PC-3 (cell line): ENCODE measurements around the gene LYZL6. TPM values are rescaled to one million over a fixed set of nuclear protein-coding genes. Genes with fewer than 3 reads are reported as not detected.

Source experiments
- ATAC-seq: fragments of 200-7000 bp; cut with Tn5 transposase; 2 replicates; pipeline ENCODE4 v1.9.1; 2020; ENCODE audit warnings: mild to moderate bottlenecking, moderate library complexity
- BruUV-seq: library from RNA; stranded (reverse); fragments of 400-500 nt; replicated peaks from 2 replicates; lab custom pipeline; 2021; lab: Mats Ljungman, UMichigan
- CTCF ChIA-PET: fragments of 300-600 bp; sonication (Branson Sonifier 250); formaldehyde crosslinking; loops from one replicate; lab custom pipeline; 2022; ENCODE audit warnings: antibody characterized with exemption; lab: Charles Lee
- POLR2A ChIA-PET: fragments of 300-600 bp; sonication (Branson Sonifier 250); formaldehyde crosslinking; loops from one replicate; lab custom pipeline; 2022; ENCODE audit warnings: antibody characterized with exemption; ENCODE audit not compliant: unreplicated experiment; lab: Charles Lee
- DNase-seq: peaks from one replicate; pipeline ENCODE4 v3.0.0-alpha.2; 2015
- H2AFZ ChIP-seq: fragments of 300-600 bp; sonication (generic); 2 replicates; pipeline ENCODE4 v1.6.0; 2016; ENCODE audit warnings: antibody characterized with exemption, low read length
- H3F3A ChIP-seq: fragments of 300-600 bp; sonication (generic); one replicate; pipeline ENCODE4 v1.6.0; 2017; ENCODE audit warnings: antibody characterized with exemption, low read length, control low read depth, mild to moderate bottlenecking; ENCODE audit not compliant: unreplicated experiment
- H3K27ac ChIP-seq: fragments of 300-600 bp; sonication (generic); 2 replicates; pipeline ENCODE4 v1.5.1; 2016; ENCODE audit warnings: mild to moderate bottlenecking, low read length
- H3K27me3 ChIP-seq: fragments of 300-600 bp; sonication (generic); 2 replicates; pipeline ENCODE4 v1.6.1; 2016; ENCODE audit warnings: low read length, mixed read lengths
- H3K36me3 ChIP-seq: fragments of 300-600 bp; sonication (generic); 2 replicates; pipeline ENCODE4 v1.6.1; 2016; ENCODE audit warnings: low read depth, mixed run types, low read length, mixed read lengths
- H3K4me1 ChIP-seq: fragments of 300-600 bp; sonication (generic); 2 replicates; pipeline ENCODE4 v1.5.1; 2016; ENCODE audit warnings: low read length; ENCODE audit not compliant: insufficient read depth
- H3K4me2 ChIP-seq: fragments of 300-600 bp; sonication (generic); 2 replicates; pipeline ENCODE4 v1.6.0; 2016; ENCODE audit warnings: low read length
- H3K4me3 ChIP-seq: fragments of 300-600 bp; sonication (generic); 2 replicates; pipeline ENCODE4 v1.5.1; 2016; ENCODE audit warnings: mild to moderate bottlenecking, low read length, mixed read lengths
- H3K79me2 ChIP-seq: fragments of 300-600 bp; sonication (generic); 2 replicates; pipeline ENCODE4 v1.6.1; 2017; ENCODE audit warnings: low read length, mixed read lengths
- H3K9ac ChIP-seq: fragments of 300-600 bp; sonication (generic); 2 replicates; pipeline ENCODE4 v1.6.0; 2016; ENCODE audit warnings: mild to moderate bottlenecking, low read length
- H3K9me2 ChIP-seq: fragments of 300-600 bp; sonication (generic); replicated peaks from 2 replicates; pipeline ENCODE4 v1.6.1; 2016; ENCODE audit warnings: mixed run types, low read length, mixed read lengths
- H3K9me3 ChIP-seq: fragments of 300-600 bp; sonication (generic); 2 replicates; pipeline ENCODE4 v1.6.1; 2016; ENCODE audit warnings: low read length, mixed read lengths
- H4K20me1 ChIP-seq: fragments of 300-600 bp; sonication (generic); 2 replicates; pipeline ENCODE4 v1.6.1; 2016; ENCODE audit warnings: low read length, mixed read lengths
- CTCF ChIP-seq: fragments of 300-600 bp; sonication (generic); conservative IDR thresholded peaks from 2 replicates; pipeline ENCODE4 v1.5.1; 2017; ENCODE audit warnings: antibody characterized with exemption, low read depth, mild to moderate bottlenecking, low read length
- EZH2 ChIP-seq: fragments of 300-600 bp; sonication (generic); IDR thresholded peaks from one replicate; pipeline ENCODE4 v1.6.1; 2017; ENCODE audit warnings: antibody characterized with exemption, mild to moderate bottlenecking, low read length; ENCODE audit not compliant: unreplicated experiment
- EZH2phosphoT487 ChIP-seq: fragments of 300-600 bp; sonication (generic); IDR thresholded peaks from 2 replicates; pipeline ENCODE4 v1.6.1; 2018; ENCODE audit warnings: mild to moderate bottlenecking, antibody characterized with exemption, low read length, borderline replicate concordance
- intact Hi-C: fragments of 100-400 bp; cut with micrococcal nuclease; formaldehyde crosslinking; loops from 2 replicates; pipeline ENCODE4 v1.9.0; 2023
- total RNA-seq: library from RNA; depleted of rRNA; stranded (reverse); fragments of >200 nt; gene quantifications from 2 replicates; pipeline ENCODE4 v1.2.3, GENCODE V29; 2014

LYZL6 gene
- total RNA-seq, 1 experiment from 2014 or later = not detected

- BruUV-seq = no TSS peak
Observed at GRCh38 chr17:35936063-35936462, 7.5 kb downstream of the LYZL6 start.

GRCh38 chr17:35934760-35935159, 8.8 kb downstream of the LYZL6 start:
- ChIA-PET POLR2A (no interaction called here), CTCF (no interaction called here)
- no peak overlapping the region for H3K9ac ChIP-seq

More at GRCh38 chr17:35936063-35936462, 7.5 kb downstream of the LYZL6 start:
- CTCF ChIA-PET = no interaction called here
- H3K9me3 ChIP-seq = no peaks in the 10 kb centered on the region
- intact Hi-C loops = no loop called here
- H3K9ac ChIP-seq = no peak overlapping the region
- no peaks in the 10 kb centered on the region for H3K79me2 ChIP-seq
- no peak overlapping the region for H3K4me3 ChIP-seq
- no peak for ATAC-seq
- no peak for DNase-seq
- no peaks in the 10 kb centered on the region for H3K9me2 ChIP-seq
- H3K4me1 ChIP-seq = no peaks in the 10 kb centered on the region
- H3K27ac ChIP-seq = no peak overlapping the region
- H3F3A ChIP-seq = no peaks in the 10 kb centered on the region
- H4K20me1 ChIP-seq = no peaks in the 10 kb centered on the region
- no peak overlapping the region for H3K4me2 ChIP-seq
- POLR2A ChIA-PET = no interaction called here
- TF ChIP-seq EZH2 (no peak), EZH2phosphoT487 (no peak), CTCF (no peak)
- no peak overlapping the region for H2AFZ ChIP-seq
- no peaks in the 10 kb centered on the region for H3K36me3 ChIP-seq
- no peaks in the 10 kb centered on the region for H3K27me3 ChIP-seq

More at GRCh38 chr17:35934760-35935159, 8.8 kb downstream of the LYZL6 start:
- no peak for ATAC-seq
- Histone ChIP-seq H3K4me2 (no peak overlapping the region), H3K36me3 (no peaks in the 10 kb centered on the region), H2AFZ (no peak overlapping the region), H3K9me3 (no peaks in the 10 kb centered on the region), H3F3A (no peaks in the 10 kb centered on the region), H3K4me3 (no peak overlapping the region), H3K27me3 (no peaks in the 10 kb centered on the region), H3K27ac (no peak overlapping the region), H3K79me2 (no peaks in the 10 kb centered on the region), H3K4me1 (peaks cover 7% of the 10 kb centered on the region; the same call in 1 of the 2 replicates), H3K9me2 (no peaks in the 10 kb centered on the region), H4K20me1 (no peaks in the 10 kb centered on the region)
- DNase-seq = no peak
- TF ChIP-seq EZH2 (no peak), CTCF (no peak), EZH2phosphoT487 (no peak)
- BruUV-seq = no TSS peak
- intact Hi-C loops = no loop called here
